Stimulated activated CD8-positive, alpha-beta memory T cell treated with anti-CD3 and anti-CD28 coated beads, Interleukin-7, amount 100 ng/mL, for 24 hours (primary cell): ENCODE measurements around the gene PTPRN2.
"Not testable (repeated sequence)": the region's sequence is repeated elsewhere in the genome, so short reads cannot be mapped to it uniquely, and the experiment has no call there.

Experiments
- DNase-seq: peaks from one replicate; pipeline ENCODE4 v3.0.0-alpha.2; 2020; ENCODE audit warnings: low read depth

Gene PTPRN2

DNA sequence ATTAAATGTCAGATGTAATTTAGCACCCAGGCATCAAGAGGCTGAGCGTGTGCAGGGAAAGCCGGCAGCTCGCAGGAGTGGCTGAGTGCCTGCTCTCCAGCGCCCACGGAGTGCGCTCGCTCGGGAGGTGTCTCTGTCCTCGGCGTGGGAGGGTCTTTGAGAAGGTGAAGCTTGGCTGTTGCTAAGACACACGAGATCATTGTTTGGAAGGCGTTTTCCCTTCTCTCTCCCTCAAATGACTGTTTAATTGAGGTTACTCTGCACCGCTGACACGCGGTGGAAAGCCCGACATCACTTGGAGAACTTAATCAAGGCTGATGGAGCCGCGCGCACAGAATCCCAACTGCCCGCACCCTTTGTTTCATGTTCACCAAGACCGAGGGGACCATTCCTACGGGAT, 836.2 kb downstream of the PTPRN2 start:
- no peak for DNase-seq

GRCh38 chr7:157750291-157750690, 837.3 kb downstream of the PTPRN2 start:
- no peak for DNase-seq

DNA sequence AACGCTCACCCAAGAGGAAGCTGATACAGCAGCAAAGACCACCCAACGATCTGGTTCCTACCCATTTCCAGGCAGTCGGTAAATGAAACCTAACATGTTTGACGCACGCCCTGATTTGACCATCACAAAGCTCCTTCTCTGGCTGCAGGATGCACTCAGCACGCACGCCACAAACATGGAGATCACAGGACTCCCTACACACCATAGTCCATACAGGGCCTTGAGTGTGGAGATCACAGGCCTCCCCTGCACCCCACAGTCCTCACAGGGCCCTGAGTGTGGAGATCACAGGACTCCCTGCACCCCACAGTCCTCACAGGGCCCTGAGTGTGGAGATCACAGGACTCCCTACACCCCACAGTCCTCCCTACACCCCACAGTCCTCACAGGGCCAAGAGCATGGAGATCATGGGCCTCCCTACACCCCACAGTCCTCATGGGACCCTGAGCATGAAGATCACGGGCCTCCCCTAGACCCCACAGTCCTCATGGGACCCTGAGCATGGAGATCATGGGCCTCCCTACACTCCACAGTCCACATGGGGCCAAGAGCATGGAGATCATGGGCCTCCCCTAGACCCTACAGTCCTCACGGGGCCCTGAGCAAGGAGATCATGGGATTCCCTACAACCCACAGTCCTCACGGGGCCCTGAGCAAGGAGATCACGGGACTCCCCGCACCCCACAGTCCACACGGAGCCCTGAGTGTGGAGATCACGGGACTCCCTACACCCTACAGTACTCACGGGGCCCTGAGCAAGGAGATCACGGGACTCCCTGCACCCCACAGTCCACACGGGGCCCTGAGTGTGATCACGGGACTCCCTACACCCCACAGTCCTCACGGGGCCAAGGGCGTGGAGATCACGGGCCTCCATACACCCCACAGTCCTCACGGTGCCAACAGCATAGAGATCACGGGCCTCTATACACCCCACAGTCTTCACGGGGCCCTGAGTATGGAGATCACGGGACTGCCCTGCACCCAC, 841.6 kb downstream of the PTPRN2 start:
- DNase-seq: no peak

GRCh38 chr7:157744786-157745601, 842.6 kb downstream of the PTPRN2 start:
- DNase-seq: no peak

DNA sequence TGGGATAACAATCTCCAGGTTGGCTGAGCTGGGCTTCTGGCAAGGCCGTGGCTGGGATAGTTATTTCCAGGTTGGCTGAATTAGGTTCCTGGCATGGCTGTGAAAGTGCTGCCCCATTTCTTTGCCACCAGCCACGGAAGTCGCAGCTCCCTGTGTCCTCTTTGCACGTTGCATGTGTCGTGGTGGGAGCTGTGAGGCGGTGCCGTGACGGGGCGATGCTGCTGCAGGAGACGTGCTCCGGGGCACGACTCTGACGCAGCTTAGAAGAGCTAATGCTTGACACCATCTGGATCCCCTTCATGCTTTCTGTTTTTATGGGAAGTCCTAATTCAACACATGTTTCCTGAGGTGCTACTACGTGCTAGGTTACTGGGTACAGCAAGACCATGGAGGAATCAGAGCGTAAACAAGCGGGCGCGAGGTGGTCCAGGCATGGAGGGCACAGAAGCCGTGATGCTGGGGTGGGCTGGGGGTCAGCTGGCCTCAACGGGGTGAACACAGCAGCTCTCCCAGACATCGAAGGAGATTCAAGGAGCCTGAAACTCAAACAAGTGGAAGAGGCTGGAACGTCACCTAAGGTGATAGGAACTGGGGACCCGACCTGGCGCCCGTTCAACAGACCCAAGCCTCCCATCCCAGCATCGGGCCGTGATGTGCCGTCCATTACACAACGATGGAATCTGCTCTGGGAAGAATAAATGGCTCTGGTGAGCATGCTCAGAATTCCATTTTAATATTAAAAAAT, 843.7 kb downstream of the PTPRN2 start:
- DNase-seq: no peak

GRCh38 chr7:157740251-157740798, 847.3 kb downstream of the PTPRN2 start:
- DNase-seq: no peak

- DNase-seq: no peak
Measured at GRCh38 chr7:157739650-157740049, 848.0 kb downstream of the PTPRN2 start.

GRCh38 chr7:157739031-157739430, 848.6 kb downstream of the PTPRN2 start:
- no peak for DNase-seq

- no peak for DNase-seq
Measured at GRCh38 chr7:157738066-157738460, 849.6 kb downstream of the PTPRN2 start.

DNA sequence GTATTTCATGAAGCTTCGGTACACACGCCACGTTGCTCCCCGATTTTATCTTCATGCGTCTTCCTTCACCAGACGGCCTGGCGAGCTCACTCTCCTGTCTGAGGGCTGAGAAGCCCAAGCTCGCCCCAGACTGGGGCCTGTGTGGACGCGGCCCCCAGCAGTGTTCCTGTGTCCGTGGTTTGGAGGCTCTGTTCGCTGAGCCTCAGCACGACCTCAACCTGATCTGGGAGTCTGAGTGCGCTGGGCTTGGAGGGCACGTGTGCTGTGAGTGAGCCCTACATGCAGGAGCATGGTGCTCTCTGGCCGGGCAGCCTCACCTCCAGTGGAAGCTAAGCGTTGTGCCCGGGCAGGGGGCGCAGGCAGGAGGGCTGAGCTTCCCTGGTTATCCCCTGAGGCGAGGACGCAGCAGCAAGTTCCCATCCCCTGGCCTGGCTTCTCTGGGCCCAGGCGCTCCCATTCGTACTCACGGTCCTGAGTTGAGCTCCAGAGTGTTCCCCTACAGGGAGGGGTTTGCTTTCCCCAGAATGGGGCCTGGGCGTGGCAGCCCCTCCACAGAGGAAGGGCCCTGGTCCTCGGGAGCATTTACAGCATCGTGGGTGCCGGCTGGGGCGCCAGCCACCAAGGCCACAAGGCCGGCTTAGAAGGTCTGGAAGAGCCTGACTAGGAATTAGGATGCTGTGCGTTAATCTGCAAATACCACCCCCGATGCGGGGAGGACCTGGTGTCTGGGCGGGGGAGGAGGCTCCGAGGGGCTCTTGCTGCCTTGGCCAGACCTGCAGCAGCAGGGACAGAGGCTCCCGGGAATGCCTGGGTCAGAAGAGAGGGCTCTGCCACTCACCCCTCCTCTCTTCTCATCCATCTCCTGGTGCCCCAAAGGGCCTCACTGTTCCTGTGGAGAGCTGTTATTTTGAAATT, 850.2 kb downstream of the PTPRN2 start:
- no peak for DNase-seq

DNA sequence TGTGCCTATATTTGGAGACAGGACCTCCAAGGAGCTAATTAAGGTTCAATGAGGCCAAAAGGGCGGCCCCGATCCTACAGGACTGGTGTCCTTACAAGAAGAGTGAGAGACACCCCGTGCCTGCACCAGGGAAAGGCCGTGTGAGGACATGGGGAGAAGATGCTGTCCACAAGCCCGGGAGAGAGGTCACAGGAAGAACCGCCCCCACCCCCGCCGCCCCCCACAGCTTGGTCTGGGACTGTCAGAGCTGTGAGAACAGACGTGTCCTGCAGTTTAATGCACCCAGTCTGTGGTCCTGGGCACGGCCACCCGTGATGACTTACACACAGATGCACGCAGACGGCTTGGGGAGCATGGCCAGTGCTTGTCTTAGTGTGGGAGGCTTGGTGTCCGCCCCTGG, 851.3 kb downstream of the PTPRN2 start:
- DNase-seq: no peak

- DNase-seq: no peak
Measured at GRCh38 chr7:157735826-157736225, 851.8 kb downstream of the PTPRN2 start.

DNA sequence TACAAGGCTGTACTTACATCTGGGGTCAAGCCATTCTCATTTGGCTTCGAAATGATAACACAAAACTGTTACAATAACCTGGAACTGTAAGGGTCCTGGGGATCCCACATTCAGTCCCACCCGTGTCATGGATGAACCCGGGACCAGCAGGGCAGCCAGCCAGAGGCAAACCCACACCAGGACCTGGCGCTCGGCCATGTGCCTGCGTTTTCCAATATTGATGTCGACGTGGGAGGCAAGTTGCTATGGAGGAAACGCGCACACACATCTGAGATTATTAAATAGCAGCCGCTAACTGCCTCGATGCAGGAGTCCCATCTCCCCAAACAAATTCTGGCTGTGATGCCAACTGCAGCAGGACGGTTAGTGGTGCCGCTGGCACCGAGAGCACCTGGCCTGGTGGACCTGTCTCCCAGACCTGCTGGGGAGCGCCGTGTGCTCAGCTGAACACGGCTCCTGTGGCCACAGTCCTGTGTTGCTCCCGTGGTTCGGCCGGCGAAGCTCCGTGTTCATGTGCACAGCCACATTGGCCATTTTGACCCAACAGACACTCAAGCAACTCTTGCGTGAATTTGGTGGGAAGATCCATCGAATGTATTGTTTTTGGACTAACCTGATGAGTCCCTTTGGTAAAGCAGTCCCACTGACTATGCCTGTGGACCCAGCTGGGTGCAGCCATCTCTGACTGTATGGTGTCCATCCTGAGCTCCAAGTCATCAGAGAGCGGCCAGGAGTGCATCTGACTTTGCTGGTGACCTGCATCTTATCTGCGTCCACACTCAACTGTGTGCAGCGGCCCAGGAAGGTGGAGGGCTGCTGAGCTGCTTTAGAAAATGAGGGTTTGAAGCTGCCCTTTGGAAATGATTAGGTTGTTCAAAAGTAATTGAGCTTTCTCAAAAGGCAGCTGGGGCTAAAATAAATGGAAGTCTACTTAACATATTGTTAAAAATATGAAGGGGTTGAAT, 852.7 kb downstream of the PTPRN2 start:
- DNase-seq: no peak

- not testable (repeated sequence) for DNase-seq
Measured at GRCh38 chr7:157733760-157734395, 853.7 kb downstream of the PTPRN2 start.

- DNase-seq: no peak
Measured at GRCh38 chr7:157731126-157731525, 856.5 kb downstream of the PTPRN2 start.

GRCh38 chr7:157730614-157731013, 857.0 kb downstream of the PTPRN2 start:
- DNase-seq: no peak

DNA sequence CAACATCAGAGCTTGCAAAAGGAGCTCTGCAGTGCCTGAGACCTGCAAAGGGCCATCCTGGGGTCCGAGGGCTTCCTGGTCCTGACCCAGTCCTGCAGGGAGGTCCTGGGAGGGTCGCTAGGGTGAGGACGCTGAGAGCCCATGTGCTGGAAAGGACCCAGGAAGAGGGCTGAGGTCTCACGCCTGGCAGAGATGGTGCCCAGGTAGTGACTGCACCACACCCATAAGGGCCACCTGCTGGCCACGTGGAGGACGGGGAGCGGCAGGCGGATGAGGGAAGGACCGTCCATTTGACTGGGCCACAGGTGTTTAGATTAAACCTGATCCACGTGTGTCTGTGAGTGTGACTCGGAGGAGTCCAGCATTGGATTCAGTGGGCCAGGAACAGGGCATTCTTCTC, 858.1 kb downstream of the PTPRN2 start:
- no peak for DNase-seq

DNA sequence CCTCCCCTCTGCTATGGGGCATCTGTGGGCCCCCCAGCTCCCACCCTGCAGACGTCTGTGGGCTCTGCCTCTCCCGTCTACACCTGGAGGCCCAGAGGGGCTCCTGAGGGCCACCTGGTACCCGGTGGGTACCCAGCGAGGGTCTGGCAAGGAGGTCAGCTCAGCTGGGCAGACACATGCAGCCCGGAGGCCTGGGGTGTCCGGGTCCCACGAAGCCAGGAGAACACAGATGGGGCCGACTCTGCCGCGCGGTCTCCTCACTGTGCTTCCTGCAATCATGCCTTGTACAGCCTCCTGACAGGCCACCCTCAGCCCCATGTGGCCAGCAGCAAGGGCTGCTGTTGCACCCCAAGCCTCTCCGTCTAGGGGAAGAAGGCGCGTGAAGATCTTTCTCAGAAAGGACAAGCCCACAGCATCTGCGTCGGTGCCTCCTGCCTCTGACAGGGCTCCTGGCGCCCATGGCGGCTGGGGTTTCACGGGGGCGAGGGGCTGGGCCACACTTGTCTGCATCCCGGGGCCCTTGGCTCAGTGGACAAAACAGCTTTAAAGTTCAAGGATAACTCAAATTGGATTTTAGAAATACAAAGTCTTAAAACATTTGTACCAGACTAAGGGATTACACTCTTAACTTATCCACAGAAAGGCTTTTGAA, 859.5 kb downstream of the PTPRN2 start:
- DNase-seq: no peak

DNA sequence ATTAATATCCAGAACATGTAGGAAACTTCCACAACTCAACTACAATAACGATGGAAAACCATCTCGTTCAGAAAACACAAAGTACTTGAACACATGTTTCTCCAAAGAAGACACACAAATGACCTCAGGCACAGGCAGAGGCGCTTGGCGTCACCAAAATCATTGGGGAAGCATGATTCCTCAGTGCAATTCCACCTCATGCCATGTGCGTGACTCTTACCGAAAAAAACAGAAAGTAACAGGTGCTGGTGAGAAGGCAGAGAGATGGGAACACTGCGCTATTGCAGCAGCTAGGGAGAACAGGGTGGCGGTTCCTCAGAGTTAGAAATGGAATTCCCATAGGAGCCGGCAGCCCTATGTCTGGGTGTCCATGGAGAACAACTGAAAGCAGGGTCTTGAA, 860.9 kb downstream of the PTPRN2 start:
- DNase-seq: no peak
